HG03097 (cell line): ENCODE data around the gene FGFR3.

Experiments used
- ATAC-seq: cut with Tn5 transposase; IDR thresholded peaks from one replicate; pipeline ENCODE4 v1.9.1; 2021; ENCODE audit not compliant: unreplicated experiment, low FRiP score

The FGFR3 gene

GRCh38 chr4:1756079-1756478 lies 37.0 kb upstream of the FGFR3 start:
- ATAC-seq = no peak

- no peak for ATAC-seq
These were observed 36.0 kb upstream of the FGFR3 start for GRCh38 chr4:1756893-1757779.

- no peak for ATAC-seq
These were observed 35.3 kb upstream of the FGFR3 start for GRCh38 chr4:1757836-1758235.

GRCh38 chr4:1758306-1759121 lies 34.6 kb upstream of the FGFR3 start:
- ATAC-seq = no peak

- ATAC-seq = no peak
These were observed 33.8 kb upstream of the FGFR3 start for GRCh38 chr4:1759170-1759817.

GRCh38 chr4:1759818-1760223 lies 33.3 kb upstream of the FGFR3 start:
- ATAC-seq = no peak

- no peak for ATAC-seq
These were observed 32.5 kb upstream of the FGFR3 start for GRCh38 chr4:1760521-1761071.

- ATAC-seq = no peak
These were observed 31.9 kb upstream of the FGFR3 start for GRCh38 chr4:1761130-1761689.

GRCh38 chr4:1762264-1763010 lies 30.7 kb upstream of the FGFR3 start:
- ATAC-seq = no peak

- no peak for ATAC-seq
These were observed 30.0 kb upstream of the FGFR3 start for GRCh38 chr4:1763070-1763549.

GRCh38 chr4:1763550-1764080 lies 29.5 kb upstream of the FGFR3 start:
- no peak for ATAC-seq

- ATAC-seq = no peak
These were observed 28.4 kb upstream of the FGFR3 start for GRCh38 chr4:1764670-1765069.

- no peak for ATAC-seq
These were observed 27.6 kb upstream of the FGFR3 start for GRCh38 chr4:1765409-1766072.

GRCh38 chr4:1766106-1767060 lies 26.7 kb upstream of the FGFR3 start:
- no peak for ATAC-seq

- no peak for ATAC-seq
These were observed 25.9 kb upstream of the FGFR3 start for GRCh38 chr4:1767061-1767769.

GRCh38 chr4:1767770-1768366 lies 25.2 kb upstream of the FGFR3 start:
- no peak for ATAC-seq
